KG1 (cell line): ENCODE results near the gene SLC4A4.

Experiments used
- DNase-seq: peaks from one replicate; lab custom pipeline; 2025; lab: John Stamatoyannopoulos, UW

SLC4A4 gene

DNA sequence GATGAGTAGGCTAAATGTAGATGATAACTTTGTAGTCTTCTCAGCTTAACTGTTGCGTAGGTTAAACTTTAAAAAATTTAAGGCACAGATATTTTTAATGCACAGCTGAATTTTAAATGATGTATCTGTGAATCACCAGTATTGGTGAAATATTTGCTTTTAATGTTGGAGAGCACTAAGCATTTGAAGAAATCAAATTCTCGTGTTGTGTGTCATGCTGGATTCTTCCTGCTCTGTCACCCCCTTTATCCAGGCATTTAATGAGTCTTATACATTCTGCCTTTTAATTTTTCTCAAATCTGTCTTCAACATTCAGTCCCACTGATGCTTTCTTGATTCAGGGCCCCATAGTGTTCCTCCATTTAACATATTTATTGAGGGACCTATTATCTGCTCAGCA lies 76.7 kb downstream of the SLC4A4 start:
- no peak for DNase-seq

DNA sequence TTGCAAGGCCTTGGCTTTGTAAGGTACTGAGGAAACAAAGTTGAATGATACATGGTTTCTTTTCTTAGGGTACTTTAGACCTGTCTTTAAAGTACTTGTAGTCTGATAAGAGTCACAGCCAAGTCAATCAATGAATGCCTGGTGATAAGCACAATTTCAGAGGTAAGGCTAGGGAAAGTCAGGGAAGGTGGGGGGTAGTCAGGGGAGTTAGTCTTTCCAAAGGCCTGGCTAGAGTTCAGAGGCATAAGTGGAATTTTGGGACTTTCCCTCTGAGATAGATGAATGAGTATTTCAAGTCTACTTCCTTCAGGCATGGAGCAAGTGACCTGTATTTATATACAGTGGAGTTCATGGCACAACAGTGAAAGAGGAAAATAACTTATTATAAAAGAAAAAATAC lies 78.3 kb downstream of the SLC4A4 start:
- DNase-seq = no peak

GRCh38 chr4:71426381-71427042 lies 87.7 kb downstream of the SLC4A4 start:
- DNase-seq = no peak

- DNase-seq = no peak
Observed at GRCh38 chr4:71429106-71429505, 90.3 kb downstream of the SLC4A4 start.

GRCh38 chr4:71429962-71430361 lies 91.1 kb downstream of the SLC4A4 start:
- no peak for DNase-seq

DNA sequence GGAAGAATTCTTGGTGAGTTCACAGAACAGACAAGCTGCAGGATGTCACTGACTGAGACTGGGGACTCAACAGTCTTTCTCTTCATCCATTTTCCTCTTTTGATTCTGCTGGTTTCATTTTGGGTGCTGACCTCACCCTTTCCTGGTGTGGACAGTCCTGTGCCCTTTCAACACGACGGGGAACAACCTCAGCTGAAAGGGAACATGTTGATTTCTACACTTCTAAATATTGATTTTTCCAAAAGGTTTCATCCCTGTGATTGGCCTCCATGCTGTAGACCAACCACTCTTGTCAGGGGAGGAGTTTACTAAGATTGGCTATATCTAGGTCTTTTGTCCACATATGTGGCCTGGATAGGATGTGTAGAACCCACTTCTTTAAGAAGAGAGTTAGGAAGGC lies 91.8 kb downstream of the SLC4A4 start:
- no peak for DNase-seq

DNA sequence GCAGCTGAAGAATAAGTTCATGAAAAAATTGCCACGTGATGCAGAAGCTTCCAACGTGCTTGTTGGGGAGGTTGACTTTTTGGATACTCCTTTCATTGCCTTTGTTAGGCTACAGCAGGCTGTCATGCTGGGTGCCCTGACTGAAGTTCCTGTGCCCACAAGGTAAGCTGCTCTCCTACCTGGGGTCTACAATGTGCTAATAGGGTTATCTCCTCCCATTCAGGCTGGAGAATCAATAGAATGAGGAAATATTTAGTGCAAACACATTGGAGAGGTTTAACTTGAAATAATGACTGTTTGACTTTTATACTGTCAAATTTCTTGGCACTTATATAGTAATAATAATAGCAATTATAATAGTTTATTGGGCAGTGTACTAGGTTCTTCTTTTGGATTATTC lies 101.8 kb downstream of the SLC4A4 start:
- DNase-seq = no peak

DNA sequence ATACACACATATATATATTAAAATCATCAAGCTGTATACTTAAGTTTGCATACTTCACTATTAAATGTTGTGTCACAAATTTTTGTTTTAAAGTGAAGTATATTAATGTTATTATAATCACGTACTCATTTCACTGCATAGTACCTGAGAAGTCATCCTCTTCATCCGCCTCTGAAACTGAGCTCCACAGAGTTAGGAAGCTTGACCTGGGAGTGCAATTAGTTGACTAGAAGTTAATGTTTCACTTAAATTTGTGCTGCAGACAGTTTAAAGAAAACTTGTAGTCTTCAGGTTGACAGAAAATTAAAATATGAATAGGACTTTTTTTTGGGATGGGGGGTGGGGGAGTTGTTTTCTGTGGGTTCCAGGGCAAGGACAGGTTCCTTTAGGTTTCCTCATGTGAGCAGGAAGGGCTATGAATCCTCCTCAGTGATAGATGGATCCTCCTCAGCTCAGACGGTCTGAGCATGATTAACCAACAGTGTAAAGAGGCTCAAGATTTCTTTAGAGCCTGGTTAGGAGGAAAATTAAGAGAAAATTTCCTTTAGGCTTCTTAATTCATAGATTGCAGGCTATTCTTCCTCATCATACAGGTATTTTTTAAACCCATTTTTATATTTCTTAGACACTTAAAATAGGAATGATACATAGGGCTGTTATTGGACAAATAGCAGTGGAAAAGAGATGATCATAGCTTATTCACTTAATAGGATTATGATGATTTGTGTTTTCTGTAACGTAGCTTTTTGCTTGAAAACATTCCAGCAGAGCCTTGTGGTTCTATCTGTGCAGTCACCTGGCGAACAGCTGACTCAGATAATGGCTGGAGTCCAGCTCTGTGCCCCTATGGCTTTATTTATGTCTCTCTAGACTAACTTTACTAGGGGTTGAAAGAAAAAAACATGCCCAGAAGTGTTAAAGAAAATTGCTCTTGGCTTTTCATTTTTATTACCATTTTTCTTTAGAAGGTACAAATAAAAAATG lies 102.7 kb downstream of the SLC4A4 start:
- no peak for DNase-seq

DNA sequence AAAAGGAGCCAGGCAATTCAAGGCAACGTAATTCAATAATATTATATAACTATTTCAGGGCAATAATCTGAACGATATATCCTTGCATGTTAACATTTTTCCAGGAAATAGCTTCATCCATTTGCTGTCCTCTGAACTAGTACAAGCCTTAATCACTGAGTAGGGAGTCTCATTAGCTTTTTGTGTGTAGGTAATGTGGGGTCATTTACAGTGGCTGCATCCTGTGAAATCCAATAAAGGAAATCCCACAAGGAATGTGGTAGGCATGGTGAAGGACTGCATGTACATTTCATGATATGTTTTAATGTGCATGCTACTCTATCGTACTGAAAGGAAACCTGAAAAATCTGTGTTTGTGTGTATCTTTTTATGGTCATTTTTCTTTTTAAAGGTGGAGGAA lies 103.5 kb downstream of the SLC4A4 start:
- no peak for DNase-seq

GRCh38 chr4:71444395-71444794 lies 105.6 kb downstream of the SLC4A4 start:
- no peak for DNase-seq

GRCh38 chr4:71445811-71446210 lies 107.0 kb downstream of the SLC4A4 start:
- DNase-seq = no peak

GRCh38 chr4:71446479-71447081 lies 107.8 kb downstream of the SLC4A4 start:
- DNase-seq = no peak

DNA sequence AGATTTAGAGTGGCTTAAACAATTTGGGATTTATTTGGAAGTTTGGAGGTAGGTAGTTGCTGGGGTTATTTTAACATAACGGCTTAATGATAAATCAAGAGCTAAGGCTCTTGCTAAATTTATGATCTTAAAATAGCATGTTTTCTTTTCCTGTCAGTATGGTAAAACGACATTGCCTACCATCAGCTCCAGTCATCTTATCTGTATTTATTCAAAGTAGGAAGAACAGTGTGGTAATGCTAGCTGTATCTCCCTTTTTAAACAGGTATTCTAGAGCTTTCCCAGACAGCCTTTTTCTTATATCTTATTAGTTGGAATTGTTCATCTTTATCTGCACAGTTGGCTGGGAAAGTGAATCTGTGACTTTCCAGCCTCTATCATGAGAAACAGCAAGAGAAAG lies 110.2 kb downstream of the SLC4A4 start:
- no peak for DNase-seq

DNA sequence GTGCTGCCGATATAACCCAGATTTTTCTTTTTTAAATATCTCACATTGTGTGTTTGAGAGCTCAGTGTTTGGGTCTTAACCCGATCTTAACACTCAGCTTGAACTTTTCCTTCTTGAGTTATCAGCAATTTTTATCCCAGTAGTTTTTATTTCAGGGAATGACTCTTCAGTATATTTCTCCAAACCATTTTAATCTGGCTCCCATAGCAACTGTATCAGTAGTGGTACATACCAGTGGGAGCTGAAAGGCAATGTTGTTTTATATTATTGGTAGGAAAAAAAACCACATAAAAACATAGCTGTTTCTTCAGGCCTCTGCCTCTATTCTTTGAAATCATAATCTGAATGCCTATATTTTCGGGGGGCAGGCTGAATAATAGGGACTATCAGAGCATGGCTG lies 111.1 kb downstream of the SLC4A4 start:
- no peak for DNase-seq

GRCh38 chr4:71453531-71453930 lies 114.7 kb downstream of the SLC4A4 start:
- DNase-seq = no peak

- no peak for DNase-seq
Observed at GRCh38 chr4:71456841-71457240, 118.0 kb downstream of the SLC4A4 start.

DNA sequence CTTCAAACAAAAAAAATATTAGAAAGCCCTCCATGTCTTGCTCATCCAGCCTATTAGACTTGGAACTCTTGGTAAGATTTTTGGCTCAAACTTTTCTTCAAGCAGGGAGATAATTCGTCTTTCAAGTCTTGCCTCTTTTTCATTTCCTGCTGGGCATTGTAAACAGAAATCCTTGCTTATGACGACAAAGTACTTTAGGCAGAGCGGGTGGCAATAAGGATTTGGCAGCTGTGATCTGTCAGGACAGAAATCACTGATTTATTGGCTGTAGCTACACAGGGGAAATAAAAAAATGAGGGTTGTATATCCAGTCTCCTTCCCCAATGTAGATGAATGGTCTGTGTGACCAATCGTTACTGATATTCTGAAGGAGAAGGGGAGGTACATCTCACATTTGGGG lies 121.6 kb downstream of the SLC4A4 start:
- no peak for DNase-seq

- DNase-seq = no peak
Observed at GRCh38 chr4:71461422-71461821, 122.6 kb downstream of the SLC4A4 start.

GRCh38 chr4:71466775-71467174 lies 128.0 kb downstream of the SLC4A4 start:
- no peak for DNase-seq

GRCh38 chr4:71468116-71468710 lies 129.4 kb downstream of the SLC4A4 start:
- no peak for DNase-seq

DNA sequence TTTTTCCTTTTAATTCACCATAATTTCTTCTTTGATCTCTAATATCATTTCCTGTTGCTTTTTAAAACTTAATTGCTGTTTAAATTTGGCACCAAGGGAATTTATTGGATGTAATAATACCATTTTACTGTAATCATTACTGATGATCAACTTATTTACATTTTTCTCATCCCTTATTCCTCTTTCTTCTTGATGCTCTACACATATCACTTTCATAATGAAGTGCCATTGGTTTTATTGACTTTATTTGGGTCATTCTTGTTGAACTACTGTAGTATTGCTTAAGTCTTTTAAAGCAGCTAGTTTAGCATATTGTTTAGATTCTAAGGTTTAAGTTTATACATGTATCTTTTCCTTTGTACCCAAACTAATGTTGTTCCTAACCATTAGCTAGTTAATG lies 130.7 kb downstream of the SLC4A4 start:
- no peak for DNase-seq

GRCh38 chr4:71470524-71470923 lies 131.7 kb downstream of the SLC4A4 start:
- no peak for DNase-seq

GRCh38 chr4:71472946-71473345 lies 134.1 kb downstream of the SLC4A4 start:
- no peak for DNase-seq
